Kidney glomerular epithelial cell (primary cell): ENCODE data around the gene MACROD2.

ENCODE experiments used
- DNase-seq: peaks from one replicate; lab custom pipeline; 2025; lab: John Stamatoyannopoulos, UW

The MACROD2 gene

DNA sequence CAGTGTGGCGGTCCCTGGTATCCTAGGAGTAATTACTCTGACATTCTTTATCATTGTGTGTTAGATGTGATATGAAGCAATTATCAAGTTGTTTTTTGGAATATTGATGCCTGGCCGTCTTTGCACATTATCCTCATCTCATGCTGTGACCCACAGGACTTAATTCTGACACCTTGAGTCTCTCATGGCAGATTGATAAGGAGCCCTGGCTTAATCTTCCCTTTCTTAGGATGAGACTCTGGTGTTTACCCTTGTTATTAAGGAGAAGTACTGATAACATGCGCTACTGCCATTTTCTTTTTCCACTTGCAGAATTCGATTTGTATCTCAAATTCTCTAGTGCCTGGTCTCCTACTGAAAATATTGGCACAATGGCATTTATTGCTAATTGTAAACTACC, 1597.8 kb downstream of the MACROD2 start:
- DNase-seq: no peak

DNA sequence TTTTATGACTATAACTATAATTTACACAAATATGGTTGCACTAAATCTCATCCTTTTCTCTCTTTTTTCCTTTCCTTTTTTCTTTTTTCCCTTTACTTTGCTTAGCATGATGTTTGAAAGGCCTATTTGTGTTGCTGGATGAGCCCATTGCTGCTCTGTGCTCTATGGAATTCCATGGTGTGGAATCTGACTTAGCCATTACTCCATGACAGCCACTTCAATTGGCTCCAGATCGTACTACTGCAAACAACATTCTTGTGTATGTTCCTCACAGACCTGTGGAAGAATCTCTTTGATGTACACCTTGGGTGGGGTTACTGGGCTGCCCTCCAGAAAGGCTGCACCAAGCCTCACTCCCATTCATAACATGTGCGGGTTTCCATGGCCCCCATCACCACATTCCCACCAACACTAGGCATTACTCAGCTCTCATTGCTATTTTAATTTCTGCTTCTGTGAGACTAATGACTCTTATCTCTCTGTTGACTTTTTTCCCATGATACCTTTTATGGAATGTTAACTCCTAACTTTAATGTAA, 1598.9 kb downstream of the MACROD2 start:
- DNase-seq: peak; percentile 68

- no peak for DNase-seq
Measured at GRCh38 chr20:15596220-15596890, 1601.0 kb downstream of the MACROD2 start.

- DNase-seq: no peak
Measured at GRCh38 chr20:15597306-15597705, 1602.0 kb downstream of the MACROD2 start.

GRCh38 chr20:15599961-15600360, 1604.6 kb downstream of the MACROD2 start:
- DNase-seq: no peak

GRCh38 chr20:15600565-15600964, 1605.2 kb downstream of the MACROD2 start:
- no peak for DNase-seq

GRCh38 chr20:15603506-15603905, 1608.2 kb downstream of the MACROD2 start:
- no peak for DNase-seq

DNA sequence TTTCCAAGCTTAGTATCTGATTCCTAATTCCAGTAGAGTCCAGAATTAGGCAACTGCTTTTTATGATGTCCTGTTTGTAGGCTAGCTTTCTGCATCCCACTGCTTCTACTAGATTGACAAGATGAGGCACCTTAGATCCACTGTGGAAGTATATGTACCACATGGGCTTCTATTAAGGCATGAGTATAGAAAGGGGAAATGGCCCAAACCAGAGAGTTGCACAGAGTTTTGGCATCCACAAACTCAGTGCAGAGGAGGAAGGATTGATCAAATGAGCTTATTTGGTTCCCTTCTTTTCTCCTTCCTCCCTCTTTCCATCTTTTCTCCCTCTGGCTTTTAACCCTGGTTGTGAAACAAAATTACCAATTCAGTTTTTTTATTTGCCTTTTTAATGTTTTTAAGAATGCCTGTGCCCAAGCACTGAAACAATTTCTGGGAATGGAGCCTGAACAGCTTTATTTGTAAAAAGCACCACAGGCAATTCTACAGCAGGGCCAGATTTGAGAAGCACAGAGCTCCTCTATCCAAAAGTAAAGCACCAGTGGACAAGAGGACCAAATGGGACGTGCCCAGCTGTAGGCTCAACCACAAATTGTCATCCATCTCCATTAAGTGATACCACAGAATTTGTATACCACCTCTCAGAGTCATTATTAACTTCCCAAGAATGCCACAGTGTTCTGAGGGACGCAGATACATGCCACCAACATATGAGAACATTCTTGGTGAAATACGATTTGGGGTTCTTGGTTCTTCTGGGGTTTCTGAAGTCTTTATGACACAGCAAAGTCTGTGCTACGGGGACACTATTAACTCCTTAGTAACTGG, 1608.9 kb downstream of the MACROD2 start:
- no peak for DNase-seq

DNA sequence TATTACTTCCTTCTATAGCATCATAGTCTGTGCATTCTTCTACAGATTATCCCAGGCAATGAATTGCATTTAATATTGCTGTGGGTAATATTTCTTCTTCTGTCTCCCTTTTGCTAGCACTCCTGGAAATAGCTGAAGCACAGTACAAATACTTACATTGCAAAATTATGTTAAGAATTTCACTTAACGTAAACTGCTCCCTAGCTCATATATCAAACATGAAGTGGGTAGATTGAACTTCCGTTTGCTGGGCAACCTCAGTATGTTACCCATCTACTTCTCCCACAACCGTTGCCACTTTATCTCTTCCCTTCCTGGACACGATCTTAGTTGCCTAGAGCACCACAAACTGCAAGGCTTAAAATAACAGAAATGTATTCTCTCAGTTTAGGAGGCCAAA, 1614.6 kb downstream of the MACROD2 start:
- no peak for DNase-seq

GRCh38 chr20:15610787-15611186, 1615.5 kb downstream of the MACROD2 start:
- DNase-seq: no peak

GRCh38 chr20:15611541-15611940, 1616.2 kb downstream of the MACROD2 start:
- DNase-seq: no peak

GRCh38 chr20:15612198-15612597, 1616.9 kb downstream of the MACROD2 start:
- no peak for DNase-seq

- no peak for DNase-seq
Measured at GRCh38 chr20:15612769-15613168, 1617.5 kb downstream of the MACROD2 start.

GRCh38 chr20:15613530-15613929, 1618.2 kb downstream of the MACROD2 start:
- DNase-seq: no peak

DNA sequence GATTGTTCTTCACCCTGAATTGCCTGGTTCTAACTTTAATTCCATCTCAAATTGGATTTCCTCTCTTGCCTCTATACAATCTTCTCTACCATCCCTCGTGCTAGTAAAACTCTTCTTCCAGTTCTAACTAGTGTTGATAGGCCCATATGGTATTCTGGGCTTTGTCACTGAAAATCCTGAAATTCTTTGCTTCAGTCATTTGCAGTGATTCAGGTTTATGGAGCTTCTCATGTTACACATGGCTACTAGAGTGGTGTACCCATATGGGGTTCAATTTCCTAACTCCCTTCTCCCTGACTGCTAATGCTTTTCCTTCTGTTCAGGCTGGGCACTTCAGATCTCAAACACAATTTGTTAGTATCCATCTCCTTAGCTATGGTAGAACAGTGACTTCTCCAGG, 1621.3 kb downstream of the MACROD2 start:
- no peak for DNase-seq

GRCh38 chr20:15618110-15618509, 1622.8 kb downstream of the MACROD2 start:
- DNase-seq: no peak

DNA sequence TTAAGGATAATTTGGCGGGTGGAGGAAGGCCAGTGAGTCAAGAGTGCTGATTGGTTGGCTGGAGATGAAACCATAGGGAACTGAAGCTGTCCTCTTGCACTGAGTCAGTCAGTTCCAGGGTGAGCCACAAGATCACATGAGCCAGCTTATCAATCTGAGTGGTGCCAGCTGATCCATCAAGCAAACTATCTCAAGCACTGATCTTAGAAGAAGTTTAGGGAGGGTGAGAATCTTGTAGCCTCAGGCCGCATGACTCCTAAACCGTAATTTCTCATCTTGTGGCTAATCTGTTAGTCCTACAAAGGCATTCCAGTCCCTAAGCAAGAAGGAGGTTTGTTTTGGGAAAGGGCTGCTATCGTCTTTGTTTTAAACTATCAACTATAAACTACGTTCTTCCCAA, 1623.6 kb downstream of the MACROD2 start:
- DNase-seq: no peak

- DNase-seq: no peak
Measured at GRCh38 chr20:15619341-15619740, 1624.0 kb downstream of the MACROD2 start.

- no peak for DNase-seq
Measured at GRCh38 chr20:15619816-15620215, 1624.5 kb downstream of the MACROD2 start.

- DNase-seq: no peak
Measured at GRCh38 chr20:15622368-15622767, 1627.1 kb downstream of the MACROD2 start.

DNA sequence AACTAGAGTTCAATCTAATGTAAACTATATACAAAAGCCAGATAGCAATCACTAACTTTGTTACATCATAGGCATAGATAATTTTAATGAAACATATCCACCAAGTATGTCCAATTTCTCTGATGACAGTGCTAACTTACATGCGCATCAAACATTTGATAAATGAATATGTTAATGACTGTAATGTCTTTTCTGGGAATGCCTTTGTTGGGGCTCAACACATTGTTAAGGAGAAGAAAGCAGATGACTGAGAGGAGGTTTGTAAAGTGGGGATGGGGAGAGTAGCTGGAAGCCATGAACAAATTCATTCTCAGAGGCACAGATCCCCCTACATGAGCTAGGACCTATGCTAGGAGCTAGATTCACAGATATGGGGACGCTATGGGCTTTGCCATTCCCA, 1627.9 kb downstream of the MACROD2 start:
- no peak for DNase-seq

DNA sequence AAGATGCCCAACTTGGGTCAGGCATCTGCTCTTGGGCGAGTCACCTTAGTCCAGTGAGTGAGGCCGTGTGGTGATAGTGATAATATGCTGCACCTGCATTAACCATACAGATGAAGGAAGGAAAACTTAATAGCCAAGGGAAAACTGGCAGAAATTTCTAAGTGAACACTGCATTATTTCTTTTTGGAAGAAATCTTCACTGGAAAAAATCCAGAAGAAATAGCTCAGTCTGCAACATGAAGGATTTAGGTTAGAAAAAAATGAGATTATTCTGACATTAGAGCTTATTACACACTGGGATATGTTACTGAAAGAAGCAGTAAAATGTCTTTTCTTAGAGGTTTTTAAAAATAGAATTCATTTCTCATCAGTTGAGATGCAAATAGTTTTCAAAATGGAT, 1630.7 kb downstream of the MACROD2 start:
- no peak for DNase-seq

GRCh38 chr20:15627089-15627488, 1631.8 kb downstream of the MACROD2 start:
- DNase-seq: no peak
